GM18502 (cell line): Measurements from ENCODE around the gene AKAP13.
"Not testable (repeated sequence)": the region's sequence is repeated elsewhere in the genome, so short reads cannot be mapped to it uniquely, and the experiment has no call there.

ENCODE experiments used
- ATAC-seq: cut with Tn5 transposase; IDR thresholded peaks from one replicate; pipeline ENCODE4 v1.9.1; 2021; ENCODE audit warnings: mild to moderate bottlenecking; ENCODE audit not compliant: unreplicated experiment, poor library complexity

AKAP13 gene

GRCh38 chr15:85582131-85583079 is 202.0 kb downstream of the AKAP13 start:
- ATAC-seq, result peak; percentile 53

GRCh38 chr15:85583442-85583841 is 203.0 kb downstream of the AKAP13 start:
- no peak for ATAC-seq

GRCh38 chr15:85583923-85584390 is 203.6 kb downstream of the AKAP13 start:
- ATAC-seq, result peak; percentile 44

- no peak for ATAC-seq
Measured at GRCh38 chr15:85584872-85585271, 204.5 kb downstream of the AKAP13 start.

GRCh38 chr15:85586196-85586595 is 205.8 kb downstream of the AKAP13 start:
- not testable (repeated sequence) for ATAC-seq

- ATAC-seq, result no peak
Measured at GRCh38 chr15:85587707-85588411, 207.5 kb downstream of the AKAP13 start.

- no peak for ATAC-seq
Measured at GRCh38 chr15:85588677-85589076, 208.3 kb downstream of the AKAP13 start.

GRCh38 chr15:85589851-85590250 is 209.4 kb downstream of the AKAP13 start:
- ATAC-seq, result no peak

- no peak for ATAC-seq
Measured at GRCh38 chr15:85591622-85592021, 211.2 kb downstream of the AKAP13 start.

- no peak for ATAC-seq
Measured at GRCh38 chr15:85592148-85592547, 211.7 kb downstream of the AKAP13 start.

GRCh38 chr15:85593809-85594445 is 213.5 kb downstream of the AKAP13 start:
- no peak for ATAC-seq

GRCh38 chr15:85595804-85596536 is 215.6 kb downstream of the AKAP13 start:
- no peak for ATAC-seq

- no peak for ATAC-seq
Measured at GRCh38 chr15:85597155-85597815, 216.9 kb downstream of the AKAP13 start.

GRCh38 chr15:85598219-85598618 is 217.8 kb downstream of the AKAP13 start:
- no peak for ATAC-seq

- no peak for ATAC-seq
Measured at GRCh38 chr15:85598718-85599398, 218.5 kb downstream of the AKAP13 start.

GRCh38 chr15:85600001-85600400 is 219.6 kb downstream of the AKAP13 start:
- ATAC-seq, result no peak

- ATAC-seq, result no peak
Measured at GRCh38 chr15:85603160-85603559, 222.8 kb downstream of the AKAP13 start.

GRCh38 chr15:85603703-85604102 is 223.3 kb downstream of the AKAP13 start:
- no peak for ATAC-seq

- ATAC-seq, result no peak
Measured at GRCh38 chr15:85604194-85604593, 223.8 kb downstream of the AKAP13 start.
